Prostate gland (tissue), 2 donors: ENCODE results near the gene PRDM1.

Source experiments
- POLR2A ChIP-seq: fragments of 450-650 bp; IDR thresholded peaks from one replicate; pipeline ENCODE4 v1.6.1; 2016; ENCODE audit warnings: antibody characterized with exemption, mild to moderate bottlenecking
- TF ChIP-seq, protein P1 (sequence below), 4 experiments: fragments of 200-600 bp in 2 of 4; fragments of 450-650 bp in 2 of 4; sonication (generic) in 2 of 4; IDR thresholded peaks; 1 replicate in 3 of 4; 2 replicates in 1 of 4; pipeline ENCODE4 v1.5.1; 2016 to 2019; ENCODE audit warnings: antibody characterized with exemption in 4 of 4, mild to moderate bottlenecking in 2 of 4, moderate library complexity in 2 of 4

GRCh38 chr6:106133040-106133439 lies 46.9 kb downstream of the PRDM1 start:
- TF ChIP-seq, protein P1, sequence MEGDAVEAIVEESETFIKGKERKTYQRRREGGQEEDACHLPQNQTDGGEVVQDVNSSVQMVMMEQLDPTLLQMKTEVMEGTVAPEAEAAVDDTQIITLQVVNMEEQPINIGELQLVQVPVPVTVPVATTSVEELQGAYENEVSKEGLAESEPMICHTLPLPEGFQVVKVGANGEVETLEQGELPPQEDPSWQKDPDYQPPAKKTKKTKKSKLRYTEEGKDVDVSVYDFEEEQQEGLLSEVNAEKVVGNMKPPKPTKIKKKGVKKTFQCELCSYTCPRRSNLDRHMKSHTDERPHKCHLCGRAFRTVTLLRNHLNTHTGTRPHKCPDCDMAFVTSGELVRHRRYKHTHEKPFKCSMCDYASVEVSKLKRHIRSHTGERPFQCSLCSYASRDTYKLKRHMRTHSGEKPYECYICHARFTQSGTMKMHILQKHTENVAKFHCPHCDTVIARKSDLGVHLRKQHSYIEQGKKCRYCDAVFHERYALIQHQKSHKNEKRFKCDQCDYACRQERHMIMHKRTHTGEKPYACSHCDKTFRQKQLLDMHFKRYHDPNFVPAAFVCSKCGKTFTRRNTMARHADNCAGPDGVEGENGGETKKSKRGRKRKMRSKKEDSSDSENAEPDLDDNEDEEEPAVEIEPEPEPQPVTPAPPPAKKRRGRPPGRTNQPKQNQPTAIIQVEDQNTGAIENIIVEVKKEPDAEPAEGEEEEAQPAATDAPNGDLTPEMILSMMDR (IDR thresholded peaks at IDR 0.05) = no peak
- no peak for TF ChIP-seq POLR2A
